K562 (cell line): Measurements from ENCODE around the gene MAP7D1. TPM values are rescaled to one million over a fixed set of nuclear protein-coding genes. Genes with fewer than 3 reads are reported as not detected.

Experiments used
- AFF1 ChIP-seq, 2 experiments: fragments of 450-650 bp; IDR thresholded peaks; 2 replicates each; pipeline ENCODE4 v1.6.1; 2018; ENCODE audit warnings: mild to moderate bottlenecking in 2 of 2, low read depth in 1 of 2; ENCODE audit not compliant: partially characterized antibody in 2 of 2
- CSDE1 ChIP-seq, 2 experiments: fragments of 450-650 bp; IDR thresholded peaks; 2 replicates each; pipeline ENCODE4 v1.6.1; 2016; ENCODE audit warnings: mild to moderate bottlenecking in 1 of 2
- E2F8 ChIP-seq: fragments of 450-650 bp; IDR thresholded peaks from 2 replicates; pipeline ENCODE4 v1.7.1; 2018; ENCODE audit warnings: mild to moderate bottlenecking, low read depth; ENCODE audit not compliant: partially characterized antibody
- GTF3C2 ChIP-seq: IDR thresholded peaks from 3 replicates; pipeline ENCODE4 v1.6.1; 2011; ENCODE audit warnings: borderline replicate concordance, mild to moderate bottlenecking, moderate library complexity; ENCODE audit not compliant: insufficient read length; ENCODE audit errors: extremely low read depth
- KDM1A ChIP-seq, 2 experiments: fragments of 450-650 bp; IDR thresholded peaks; 2 replicates each; pipeline ENCODE4 v1.6.1; 2016; ENCODE audit warnings: mild to moderate bottlenecking in 2 of 2
- KLF10 ChIP-seq: fragments of 250-450 bp; sonication (Bioruptor Pico); IDR thresholded peaks from 2 replicates; pipeline ENCODE4 v1.6.1; 2021; ENCODE audit warnings: matching md5 sums
- MEF2A ChIP-seq: IDR thresholded peaks from 2 replicates; pipeline ENCODE4 v1.6.1; 2011; ENCODE audit warnings: low read depth, mild to moderate bottlenecking, low read length, moderate library complexity; ENCODE audit not compliant: control insufficient read depth
- NR2F6 ChIP-seq: fragments of 450-650 bp; formaldehyde crosslinking; IDR thresholded peaks from 2 replicates; pipeline ENCODE4 v1.4.0; 2020; ENCODE audit warnings: mild to moderate bottlenecking
- PRMT5 ChIP-seq: sonication (generic); formaldehyde crosslinking; IDR thresholded peaks from 2 replicates; pipeline ENCODE4 v1.5.0; 2020; ENCODE audit warnings: missing genetic modification reagents
- SMARCA4 ChIP-seq: fragments of 450-650 bp; IDR thresholded peaks from 2 replicates; pipeline ENCODE4 v1.6.1; 2016
- SREBF1 ChIP-seq: fragments of 150-350 bp; IDR thresholded peaks from 2 replicates; pipeline ENCODE4 v1.6.1; 2014; ENCODE audit warnings: antibody characterized with exemption, low read depth, low read length, borderline replicate concordance
- TRIM25 ChIP-seq: fragments of 450-650 bp; IDR thresholded peaks from 2 replicates; pipeline ENCODE4 v1.7.0; 2016; ENCODE audit warnings: borderline replicate concordance
- ZNF143 ChIP-seq: sonication (generic); formaldehyde crosslinking; IDR thresholded peaks from 2 replicates; pipeline ENCODE4 v1.9.0; 2022; ENCODE audit warnings: mild to moderate bottlenecking, missing genetic modification reagents
- polyA plus RNA-seq, 8 experiments: library from polyadenylated mRNA; depleted of rRNA in 4 of 8; stranded (reverse) in 5 of 8; unstranded in 3 of 8; fragments of >200 nt; fragmentation: Nextera tagmentation in 2 of 8; fragmentation: Illumina TruSeq in 1 of 8; extraction: Ambion mirVana in 2 of 8; extraction: Trizol in 1 of 8; gene quantifications; 2 replicates each; pipeline versions ENCODE4 v1.2.1 to v1.2.3, GENCODE V29; 2011 to 2014; ENCODE audit warnings: inconsistent platforms in 1 of 8, missing spikeins in 1 of 8
- total RNA-seq, 7 experiments: library from RNA; depleted of rRNA in 6 of 7; stranded (reverse); fragments of >200 nt in 6 of 7; fragmentation: Illumina TruSeq in 2 of 7; extraction: Trizol in 2 of 7; gene quantifications; 2 replicates each; pipeline versions ENCODE4 v1.2.1 to v1.2.3, GENCODE V29; 2011 to 2021; ENCODE audit warnings: low replicate concordance in 1 of 7

The MAP7D1 gene
- total and polyA plus RNA-seq, 9 of the 15 experiments (the other 6 are each of a cell fraction or from before 2014, with no cell fraction given), result 3.6 to 108 (median 34.5) TPM

- TF ChIP-seq TRIM25 (no peak), CSDE1 (IDR thresholded peaks at IDR 0.05) (peak in 1 of 2 experiments; percentile 60; a peak in 1 of 4 replicates), MEF2A (peak; percentile 67; the same call in 1 of the 2 replicates), GTF3C2 (no peak), AFF1 (IDR thresholded peaks at IDR 0.05; ENCODE audit: low read depth in 1 of 2, partially characterized antibody in 2 of 2) (no peak), PRMT5 (CRISPR knock-in tag) (no peak), SMARCA4 (no peak), KLF10 (CRISPR knock-in tag) (no peak), KDM1A (IDR thresholded peaks at IDR 0.05) (no peak), SREBF1 (no peak), ZNF143 (CRISPR knock-in tag) (no peak), E2F8 (no peak), NR2F6 (no peak)
Observed at GRCh38 chr1:36175137-36176095, 19.5 kb downstream of the MAP7D1 start (continued).
